KMS-11 (cell line): ENCODE measurements around the gene LURAP1L.
A peak's percentile ranks its signal among the peaks of the same experiment; 100 is the strongest.

Experiments
- H2AFZ ChIP-seq: fragments of 200-600 bp; sonication (generic); 2 replicates; pipeline ENCODE4 v1.6.1; 2016; ENCODE audit warnings: antibody characterized with exemption, mixed run types, low read depth
- H3K27ac ChIP-seq: fragments of 200-600 bp; sonication (generic); 2 replicates; pipeline ENCODE4 v1.6.1; 2016; ENCODE audit warnings: mild to moderate bottlenecking, mixed run types
- H3K27me3 ChIP-seq: fragments of 200-600 bp; sonication (generic); 2 replicates; pipeline ENCODE4 v1.6.1; 2017; ENCODE audit warnings: mild to moderate bottlenecking, low read depth, mixed run types, moderate library complexity; ENCODE audit not compliant: insufficient read depth
- H3K36me3 ChIP-seq: fragments of 200-600 bp; sonication (generic); 2 replicates; pipeline ENCODE4 v1.6.1; 2017; ENCODE audit warnings: mild to moderate bottlenecking, mixed run types; ENCODE audit not compliant: insufficient read depth
- H3K4me1 ChIP-seq: fragments of 200-600 bp; sonication (generic); 2 replicates; pipeline ENCODE4 v1.6.1; 2016; ENCODE audit warnings: mild to moderate bottlenecking, low read depth, mixed run types; ENCODE audit not compliant: poor library complexity, severe bottlenecking
- H3K4me2 ChIP-seq: fragments of 200-600 bp; sonication (generic); 2 replicates; pipeline ENCODE4 v1.7.0; 2016; ENCODE audit warnings: mild to moderate bottlenecking, mixed run types
- H3K4me3 ChIP-seq: fragments of 200-600 bp; sonication (generic); IDR thresholded peaks from 2 replicates; pipeline ENCODE4 v1.6.1; 2017; ENCODE audit warnings: low read depth, low read length, mixed read lengths; ENCODE audit not compliant: insufficient read depth
- H3K79me2 ChIP-seq: fragments of 200-600 bp; sonication (generic); 2 replicates; pipeline ENCODE4 v1.6.1; 2016; ENCODE audit warnings: low read depth, mixed run types; ENCODE audit not compliant: insufficient read depth
- H3K9ac ChIP-seq: fragments of 200-600 bp; sonication (generic); 2 replicates; pipeline ENCODE4 v1.6.1; 2016; ENCODE audit warnings: mild to moderate bottlenecking, mixed run types
- H4K20me1 ChIP-seq: fragments of 200-600 bp; sonication (generic); 2 replicates; pipeline ENCODE4 v1.6.1; 2016; ENCODE audit warnings: mild to moderate bottlenecking, mixed run types; ENCODE audit not compliant: insufficient read depth
- CTCF ChIP-seq: fragments of 200-600 bp; sonication (generic); conservative IDR thresholded peaks from 2 replicates; pipeline ENCODE4 v1.6.1; 2017; ENCODE audit warnings: low read depth, mild to moderate bottlenecking, antibody characterized with exemption, low read length, moderate library complexity, mixed read lengths

The LURAP1L gene

GRCh38 chr9:12775679-12776512 lies 1.1 kb downstream of the LURAP1L start:
- no peak overlapping the region for H3K4me3 ChIP-seq
- peak overlapping the region; percentile 90 for H3K9ac ChIP-seq
- peak overlapping the region; percentile 83 for H2AFZ ChIP-seq
- peak; percentile 48; the same call in 1 of the 2 replicates for TF ChIP-seq CTCF
- H3K79me2 ChIP-seq: peaks cover 6% of the 10 kb centered on the region; the same call in 1 of the 2 replicates
- peak overlapping the region; percentile 96 for H3K27ac ChIP-seq
- no peaks in the 10 kb centered on the region for H3K36me3 ChIP-seq
- H3K27me3 ChIP-seq: no peaks in the 10 kb centered on the region
- H3K4me1 ChIP-seq: peaks cover 37% of the 10 kb centered on the region
- H4K20me1 ChIP-seq: no peaks in the 10 kb centered on the region
- peak overlapping the region; percentile 68 for H3K4me2 ChIP-seq

- Histone ChIP-seq H3K36me3 (no peaks in the 10 kb centered on the region), H3K9ac (peak overlapping the region; percentile 90), H3K27ac (peak overlapping the region; percentile 96), H3K27me3 (no peaks in the 10 kb centered on the region), H3K4me1 (peaks cover 37% of the 10 kb centered on the region), H3K4me2 (peak overlapping the region; percentile 68), H4K20me1 (no peaks in the 10 kb centered on the region), H3K4me3 (no peak overlapping the region), H3K79me2 (peaks cover 6% of the 10 kb centered on the region; the same call in 1 of the 2 replicates), H2AFZ (peak overlapping the region; percentile 83; the same call in 1 of the 2 replicates)
- TF ChIP-seq CTCF: 0 out of 2 replicates have a peak, but pooled peaks have one; percentile 0
Measured at GRCh38 chr9:12776513-12777055, 1.8 kb downstream of the LURAP1L start.

GRCh38 chr9:12777121-12778022 lies 2.6 kb downstream of the LURAP1L start:
- Histone ChIP-seq H2AFZ (0 out of 2 replicates have a peak overlapping the region, but pooled peaks have one; percentile 83), H3K9ac (peak overlapping the region; percentile 90; the same call in 1 of the 2 replicates), H3K4me2 (peak overlapping the region; percentile 68), H3K27me3 (no peaks in the 10 kb centered on the region), H3K79me2 (peaks cover 9% of the 10 kb centered on the region; the same call in 1 of the 2 replicates), H3K4me3 (no peak overlapping the region), H4K20me1 (no peaks in the 10 kb centered on the region), H3K36me3 (no peaks in the 10 kb centered on the region), H3K27ac (peak overlapping the region; percentile 96), H3K4me1 (peaks cover 37% of the 10 kb centered on the region)
- TF ChIP-seq CTCF: no peak

- Histone ChIP-seq H4K20me1 (no peaks in the 10 kb centered on the region), H3K4me2 (no peak overlapping the region), H3K9ac (no peak overlapping the region), H3K27ac (no peak overlapping the region), H3K36me3 (no peaks in the 10 kb centered on the region), H3K4me3 (no peak overlapping the region), H3K27me3 (no peaks in the 10 kb centered on the region), H3K4me1 (peaks cover 44% of the 10 kb centered on the region), H3K79me2 (peaks cover 16% of the 10 kb centered on the region), H2AFZ (no peak overlapping the region)
- TF ChIP-seq CTCF: no peak
Measured at GRCh38 chr9:12778389-12778788, 3.6 kb downstream of the LURAP1L start.
